AG04450 (cell line): Measurements from ENCODE around the gene OTOG. TPM values are rescaled to one million over a fixed set of nuclear protein-coding genes. Genes with fewer than 3 reads are reported as not detected.

Experiments
- polyA plus RNA-seq: library from polyadenylated mRNA; depleted of rRNA; stranded (reverse); fragments of >200 nt; gene quantifications from 2 replicates; pipeline ENCODE4 v1.2.3, GENCODE V29; 2011; rRNA removed

The OTOG gene
- polyA plus RNA-seq, 1 experiment = not detected

Other genes with a start within 250 kb of the OTOG start
- 3.3 and 3.6 TPM in 2 replicates for gene NCR3LG1, start 195.5 kb upstream of the OTOG start, polyA plus RNA-seq
- gene KCNJ11, start 158.6 kb upstream of the OTOG start, polyA plus RNA-seq = not detected in 2 replicates
- gene ABCC8, start 70.4 kb upstream of the OTOG start, polyA plus RNA-seq = not detected in 2 replicates
- gene USH1C, start 2.8 kb upstream of the OTOG start, polyA plus RNA-seq = not detected in 2 replicates
- gene MYOD1, start 172.3 kb downstream of the OTOG start, polyA plus RNA-seq = not detected in 2 replicates
- gene KCNC1, start 187.5 kb downstream of the OTOG start, polyA plus RNA-seq = 0.04 TPM in 1 of 2 replicates, not detected in the other